SH-SY5Y (cell line): ENCODE results near the gene SLC5A8.

ENCODE experiments used
- GATA2 ChIP-seq: IDR thresholded peaks from 2 replicates; pipeline ENCODE4 v1.6.1; 2011; ENCODE audit warnings: mild to moderate bottlenecking, low read depth, low read length
- GATA3 ChIP-seq: IDR thresholded peaks from 2 replicates; pipeline ENCODE4 v1.6.1; 2011; ENCODE audit warnings: low read depth, mild to moderate bottlenecking, low read length, moderate library complexity

SLC5A8 gene

GRCh38 chr12:101115326-101115725 is 94.7 kb downstream of the SLC5A8 start:
- no peak for TF ChIP-seq GATA2
- no peak for TF ChIP-seq GATA3

GRCh38 chr12:101111441-101111840 is 98.6 kb downstream of the SLC5A8 start:
- TF ChIP-seq GATA2 = no peak
- TF ChIP-seq GATA3 = no peak

- TF ChIP-seq GATA2 = no peak
Measured at GRCh38 chr12:101110866-101111265, 99.2 kb downstream of the SLC5A8 start.

GRCh38 chr12:101108130-101108529 is 101.9 kb downstream of the SLC5A8 start:
- no peak for TF ChIP-seq GATA3
- no peak for TF ChIP-seq GATA2

- TF ChIP-seq GATA2 (no peak), GATA3 (no peak)
Measured at GRCh38 chr12:101107032-101107763, 102.8 kb downstream of the SLC5A8 start.
